GM12892 (cell line): ENCODE data around the gene TMEM163.
"Not testable (repeated sequence)": the region's sequence is repeated elsewhere in the genome, so short reads cannot be mapped to it uniquely, and the experiment has no call there.

Experiments used
- DNase-seq: peaks from one replicate; pipeline ENCODE4 v3.0.0; 2011; ENCODE audit not compliant: insufficient read length
- FAIRE-seq: peaks from 2 replicates; lab custom pipeline; 2011; peaks lifted over from hg19 to GRCh38; lab: Jason Lieb, UNC
- POLR2A ChIP-seq: IDR thresholded peaks from 2 replicates; pipeline ENCODE4 v1.6.1; 2011; ENCODE audit warnings: low read depth, low read length, control low read depth
- POLR2AphosphoS5 ChIP-seq: IDR thresholded peaks from 2 replicates; pipeline ENCODE4 v1.6.1; 2011; ENCODE audit warnings: low read depth, low read length, control low read depth
- TAF1 ChIP-seq: IDR thresholded peaks from 2 replicates; pipeline ENCODE4 v1.6.1; 2011; ENCODE audit warnings: low read depth, mild to moderate bottlenecking, control low read depth, low read length, borderline replicate concordance

TMEM163 gene

DNA sequence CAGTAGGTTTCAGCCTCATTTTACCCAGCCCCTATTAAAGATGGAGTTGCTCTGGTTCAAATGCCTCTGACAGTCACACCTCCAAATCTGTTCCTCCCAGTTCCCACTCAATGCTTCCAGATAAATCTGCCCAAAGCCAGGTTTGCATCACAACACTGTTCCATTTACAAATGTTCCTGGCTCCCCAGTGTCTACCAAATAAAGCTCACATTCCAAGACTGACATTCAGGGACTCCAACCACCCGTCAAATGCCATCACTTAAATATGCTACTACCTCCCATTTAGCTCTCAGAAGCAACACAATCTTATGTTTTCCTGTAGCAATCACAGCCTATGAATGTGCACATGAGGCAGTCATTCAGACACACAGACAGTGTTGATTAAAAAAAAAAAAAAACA is 127.3 kb downstream of the TMEM163 start:
- no peak for FAIRE-seq
- DNase-seq = no peak
- TF ChIP-seq TAF1 (no peak), POLR2A (no peak), POLR2AphosphoS5 (no peak)

DNA sequence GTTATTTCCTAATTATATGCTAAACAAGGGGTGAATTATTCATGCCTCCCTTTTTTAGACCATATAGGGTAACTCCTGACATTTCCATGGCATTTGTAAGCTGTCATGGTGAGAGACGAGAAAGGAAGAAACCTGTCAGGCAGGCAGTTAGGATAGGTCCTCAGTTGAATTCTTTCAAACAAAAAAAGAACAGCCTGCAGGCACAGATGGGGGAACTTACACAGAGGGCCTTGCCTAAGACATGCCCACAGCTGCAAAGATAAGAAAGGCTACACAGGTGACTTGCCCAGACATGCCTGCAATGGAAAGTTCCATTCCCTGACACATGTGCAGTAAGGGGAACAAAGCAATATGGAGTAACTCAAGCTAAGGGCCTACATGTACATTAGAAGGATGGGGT is 128.1 kb downstream of the TMEM163 start:
- TF ChIP-seq POLR2A (no peak), TAF1 (no peak), POLR2AphosphoS5 (no peak)
- DNase-seq = no peak
- no peak for FAIRE-seq

DNA sequence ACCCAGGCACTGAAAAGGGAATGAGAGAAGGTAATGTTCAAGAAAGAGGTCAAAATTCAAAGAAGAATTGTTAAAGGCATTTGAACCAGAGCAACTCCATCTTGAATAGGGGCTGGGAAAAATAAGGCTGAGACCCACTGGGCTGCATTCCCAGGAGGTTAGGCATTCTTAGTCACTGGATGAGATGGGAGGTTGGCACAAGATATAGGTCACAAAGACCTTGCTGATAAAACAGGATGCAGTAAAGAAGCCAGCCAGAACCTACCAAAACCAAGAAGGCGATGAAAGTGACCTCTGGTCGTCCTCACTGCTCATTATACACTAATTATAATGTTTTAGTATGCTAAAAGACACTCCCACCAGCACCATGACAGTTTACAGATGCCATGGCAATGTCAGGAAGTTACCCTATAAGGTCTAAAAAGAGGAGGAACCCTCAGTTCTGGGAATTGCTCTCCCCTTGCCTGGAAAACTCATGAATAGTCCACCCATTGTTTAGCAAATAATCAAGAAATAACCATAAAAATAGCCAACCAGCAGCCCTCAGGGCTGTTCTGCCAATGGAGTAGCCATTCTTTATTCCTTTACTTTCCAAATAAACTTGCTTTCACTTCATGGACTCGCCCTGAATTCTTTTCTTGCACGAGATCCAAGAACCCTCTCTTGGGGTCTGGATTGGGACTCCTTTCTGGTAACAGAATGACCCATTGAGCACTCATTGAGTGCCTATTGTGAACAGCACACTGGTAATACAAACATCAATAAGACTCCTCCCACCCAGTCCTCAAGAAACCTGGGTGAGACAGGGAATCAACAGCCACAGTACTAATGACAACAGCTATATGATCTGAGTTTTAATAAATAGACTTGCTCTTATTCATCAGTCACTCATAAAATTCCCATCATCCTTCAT is 129.4 kb downstream of the TMEM163 start:
- not testable (repeated sequence) for DNase-seq, FAIRE-seq

DNA sequence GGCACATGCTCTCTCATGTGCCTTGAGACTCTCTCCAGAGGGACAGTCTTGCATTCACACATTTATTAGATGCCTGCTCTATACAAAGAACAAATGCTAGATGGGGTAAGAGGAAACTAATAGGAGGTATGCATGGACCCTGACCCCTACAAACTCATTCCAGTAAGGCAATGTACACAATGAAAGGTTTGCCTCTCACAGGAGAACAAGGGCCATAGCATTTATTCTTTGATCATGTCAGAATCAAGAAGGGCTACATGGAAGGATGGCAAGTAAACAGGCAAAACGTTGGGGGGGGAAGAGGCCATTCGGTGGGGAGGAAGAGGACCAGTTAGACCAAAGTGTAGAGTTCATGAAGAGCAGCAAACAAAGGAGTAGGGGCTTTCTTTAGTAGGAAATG is 130.2 kb downstream of the TMEM163 start:
- no peak for TF ChIP-seq POLR2A
- TF ChIP-seq TAF1 = no peak
- TF ChIP-seq POLR2AphosphoS5 = no peak
- no peak for DNase-seq
- no peak for FAIRE-seq

DNA sequence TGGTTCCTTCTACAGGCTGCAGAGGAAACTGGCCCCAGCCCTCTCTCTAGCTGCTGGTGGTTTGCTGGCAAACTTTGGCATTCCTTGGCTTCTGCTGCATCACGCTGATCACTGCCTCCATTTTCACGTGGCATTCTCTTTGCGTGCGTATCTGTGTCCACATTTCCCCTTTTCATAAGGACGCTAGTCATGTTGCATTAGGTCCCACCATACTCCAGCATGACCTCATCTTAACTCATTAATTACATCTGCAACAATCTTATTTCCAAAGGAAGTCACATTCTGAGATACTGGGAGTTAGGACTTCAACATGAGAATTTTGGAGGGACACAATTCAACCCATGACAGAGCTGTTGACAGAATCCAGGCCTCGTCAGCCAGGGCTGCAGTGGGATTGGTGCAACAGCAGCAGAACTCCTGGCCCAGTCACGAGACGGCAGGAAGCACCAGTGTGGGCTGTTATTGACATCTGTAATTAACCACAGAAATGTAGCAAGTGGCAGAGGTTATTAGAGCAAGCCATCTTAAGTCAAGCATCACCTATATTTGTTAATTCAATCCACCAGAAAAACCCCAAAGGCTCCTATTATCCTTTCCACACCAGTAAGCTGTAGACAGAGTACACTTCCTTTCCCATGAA is 132.4 kb downstream of the TMEM163 start:
- no peak for FAIRE-seq

DNA sequence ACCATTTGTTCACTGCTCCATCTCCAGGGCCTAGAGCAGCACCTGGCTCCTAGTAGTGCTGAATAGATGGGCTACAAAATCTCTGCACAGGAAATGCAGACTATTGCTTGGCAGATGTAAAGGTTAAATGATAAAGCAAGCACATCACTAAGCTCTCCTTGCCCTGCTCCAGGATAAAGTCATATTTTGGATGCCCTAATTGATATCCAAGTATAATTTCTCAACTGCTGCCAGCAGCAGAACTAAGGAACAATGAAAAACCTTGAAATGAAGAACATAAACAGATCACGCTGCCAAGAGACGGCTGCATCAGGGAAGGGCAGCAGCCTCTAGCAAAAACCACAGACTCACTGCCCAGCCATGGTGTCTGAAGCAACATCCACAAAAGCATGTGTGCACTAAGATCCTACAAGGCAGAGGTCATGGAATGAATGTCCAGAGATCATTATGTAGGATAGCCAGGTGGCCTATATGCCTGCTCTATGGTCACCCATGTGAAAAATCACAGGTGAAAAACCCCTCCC is 134.7 kb downstream of the TMEM163 start:
- FAIRE-seq = no peak
- no peak for TF ChIP-seq POLR2A
- no peak for TF ChIP-seq POLR2AphosphoS5
- TF ChIP-seq TAF1 = no peak
- no peak for DNase-seq

More for the DNA sequence above, 132.4 kb downstream of the TMEM163 start:
- TF ChIP-seq TAF1 (no peak), POLR2A (no peak)
- no peak for DNase-seq

DNA sequence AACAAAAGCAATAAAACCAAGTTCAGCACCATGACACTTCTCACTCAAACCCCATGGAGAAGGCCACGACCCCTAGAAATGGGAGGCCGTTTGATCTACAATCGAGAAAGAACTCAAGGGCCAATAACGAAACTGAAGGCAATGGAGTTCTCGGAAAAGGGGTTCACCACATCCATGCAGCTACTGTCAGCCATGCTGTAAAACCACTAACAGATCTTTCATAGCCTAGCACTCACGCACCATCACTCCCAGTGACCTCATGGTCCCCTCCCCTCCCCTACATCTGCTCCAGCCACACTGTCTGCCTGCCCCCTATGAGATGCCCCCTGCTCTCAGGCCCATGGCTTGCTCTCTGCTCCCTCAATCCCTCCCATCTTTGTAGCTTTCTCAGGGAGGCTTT is 135.3 kb downstream of the TMEM163 start:
- FAIRE-seq (no peak), DNase-seq (no peak)
- TF ChIP-seq POLR2A = no peak
- no peak for TF ChIP-seq TAF1

DNA sequence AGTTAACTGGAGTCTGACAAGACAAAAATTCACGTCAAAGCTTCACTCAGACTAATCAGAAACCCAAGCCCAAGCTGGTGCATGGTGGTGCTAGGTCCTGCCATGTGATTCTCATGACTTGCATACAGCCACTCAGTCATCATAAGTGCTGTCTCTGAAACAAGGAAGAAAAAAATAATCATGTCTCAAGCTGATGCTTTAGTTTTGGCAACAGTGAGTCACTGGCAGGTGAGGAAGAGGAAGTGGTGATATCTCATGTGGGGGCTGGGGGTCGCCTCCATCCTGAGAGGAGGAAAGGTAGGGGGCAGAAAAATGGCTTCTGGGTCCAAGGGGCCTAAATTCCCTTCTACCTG is 136.3 kb downstream of the TMEM163 start:
- DNase-seq = no peak
- no peak for FAIRE-seq

DNA sequence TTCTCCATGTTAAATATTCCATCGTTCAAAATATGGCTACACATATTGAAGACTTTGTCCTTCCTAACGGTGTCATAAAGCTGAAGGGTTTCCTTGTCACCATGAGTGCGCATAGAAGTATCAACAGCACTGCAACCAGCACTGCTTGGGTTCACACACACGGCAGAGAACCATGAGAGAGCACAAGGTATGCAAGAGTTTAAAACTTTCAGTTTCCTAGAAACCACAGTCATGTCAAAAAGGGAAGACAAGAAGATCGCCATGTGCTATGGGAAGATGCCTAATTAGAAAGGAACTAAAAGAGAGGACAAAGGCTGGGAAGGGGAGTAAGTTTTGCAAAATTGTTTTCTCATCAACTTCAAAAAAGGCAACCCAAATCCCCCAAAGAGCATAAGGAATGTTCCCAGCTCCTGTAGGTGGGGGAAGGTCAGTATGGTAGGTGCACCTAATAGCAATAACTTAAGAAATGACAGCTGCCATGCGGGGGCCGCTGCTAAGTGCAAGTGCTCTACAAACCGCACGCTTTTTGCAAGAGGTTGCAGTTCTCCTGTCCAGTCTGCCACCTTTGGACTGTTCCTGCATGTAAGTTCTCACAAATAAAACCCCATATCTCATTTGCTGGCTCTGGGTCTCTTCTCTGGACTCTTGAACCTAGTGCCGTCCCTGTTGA is 136.8 kb downstream of the TMEM163 start:
- no peak for FAIRE-seq
- TF ChIP-seq POLR2A (no peak), TAF1 (no peak), POLR2AphosphoS5 (no peak)

More for the DNA sequence above, 136.3 kb downstream of the TMEM163 start:
- no peak for TF ChIP-seq TAF1
- no peak for TF ChIP-seq POLR2A
- TF ChIP-seq POLR2AphosphoS5 = no peak

DNA sequence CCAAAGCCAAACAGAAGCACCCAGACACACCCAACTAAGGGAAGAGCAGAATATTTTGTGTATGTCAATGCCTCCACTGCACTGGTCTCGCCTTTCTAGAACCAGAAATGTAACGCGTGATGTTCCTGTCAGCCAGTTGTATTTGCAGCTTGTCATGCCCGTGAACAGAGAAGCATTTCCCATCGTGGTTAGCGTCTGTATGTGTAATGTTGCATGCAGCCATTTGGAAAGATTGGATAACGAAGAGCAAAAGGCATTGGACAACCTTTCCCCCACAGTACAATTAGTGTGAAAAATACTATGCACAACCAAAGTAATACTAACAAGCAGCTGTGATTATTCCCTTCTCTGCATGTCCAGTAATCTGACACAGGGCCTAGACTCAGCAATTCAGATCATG is 140.5 kb downstream of the TMEM163 start:
- no peak for DNase-seq
- FAIRE-seq = no peak
- TF ChIP-seq POLR2AphosphoS5 (no peak), TAF1 (no peak), POLR2A (no peak)

More for the DNA sequence above, 136.8 kb downstream of the TMEM163 start:
- DNase-seq = no peak

DNA sequence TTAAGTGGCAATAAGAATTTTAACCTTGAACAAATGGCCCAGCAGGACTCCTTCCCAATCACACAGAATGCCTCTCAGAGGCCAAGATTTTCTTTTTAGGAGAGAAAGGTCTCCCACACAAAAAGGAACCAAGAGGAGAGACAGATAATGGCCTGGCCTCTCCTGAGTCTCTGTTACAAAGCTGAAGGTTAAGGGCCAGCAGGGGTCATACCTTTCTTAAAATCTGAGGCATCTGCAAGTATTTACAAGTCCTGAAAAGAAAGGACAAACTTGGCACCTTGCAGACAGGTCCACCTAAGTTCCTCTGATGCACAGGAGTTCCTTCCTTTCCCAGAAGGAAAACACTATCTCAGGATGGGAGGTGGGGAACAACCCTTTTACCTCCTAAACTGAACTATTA is 142.3 kb downstream of the TMEM163 start:
- TF ChIP-seq POLR2A (no peak), POLR2AphosphoS5 (no peak), TAF1 (no peak)
- FAIRE-seq (no peak), DNase-seq (no peak)

DNA sequence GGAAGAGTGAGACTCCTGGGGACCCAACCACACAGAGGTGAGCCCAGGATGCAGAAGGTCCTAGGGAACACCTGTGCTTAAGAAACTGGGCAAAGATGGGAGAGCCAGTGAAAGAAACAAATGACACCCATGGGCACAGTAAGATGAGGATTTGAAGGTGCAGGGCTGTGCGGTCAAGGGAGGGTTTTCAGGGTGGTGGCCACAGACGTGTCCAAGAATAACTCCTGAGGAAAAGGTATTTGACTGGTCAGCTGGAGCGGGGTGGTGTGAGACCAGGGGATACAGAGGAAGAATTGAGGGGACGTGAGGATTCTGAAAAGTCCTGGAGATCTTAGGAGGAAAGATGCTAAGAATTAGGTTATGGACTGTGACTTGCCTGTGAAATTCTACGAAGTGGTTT is 142.9 kb downstream of the TMEM163 start:
- DNase-seq = no peak
- FAIRE-seq = no peak
- TF ChIP-seq POLR2A (no peak), POLR2AphosphoS5 (no peak), TAF1 (no peak)
